BE2C (cell line): ENCODE data around the gene FGD3.

Experiments used
- DNase-seq: peaks from one replicate; pipeline ENCODE4 v3.0.0-alpha.2; 2020
- H3K27me3 ChIP-seq: fragments of 250-450 bp; sonication (Bioruptor Pico); 2 replicates; pipeline ENCODE4 v1.5.1; 2020; ENCODE audit warnings: mild to moderate bottlenecking
- H3K36me3 ChIP-seq: fragments of 250-450 bp; sonication (Bioruptor Pico); 2 replicates; pipeline ENCODE4 v1.5.1; 2020; ENCODE audit warnings: mild to moderate bottlenecking
- H3K4me1 ChIP-seq: fragments of 250-450 bp; sonication (Bioruptor Pico); 2 replicates; pipeline ENCODE4 v1.5.1; 2020
- H3K4me3 ChIP-seq: 2 replicates; pipeline ENCODE4 v1.5.1; 2011; ENCODE audit warnings: low read depth, low read length
- H3K9me3 ChIP-seq: fragments of 250-450 bp; sonication (Bioruptor Pico); 2 replicates; pipeline ENCODE4 v1.5.1; 2020
- CTCF ChIP-seq: IDR thresholded peaks from 2 replicates; pipeline ENCODE4 v1.5.1; 2012; ENCODE audit warnings: mild to moderate bottlenecking, low read depth, low read length

The FGD3 gene

GRCh38 chr9:92973700-92974099, 26.4 kb downstream of the FGD3 start:
- no peaks in the 10 kb centered on the region for H3K9me3 ChIP-seq
- no peaks in the 10 kb centered on the region for H3K4me1 ChIP-seq
- TF ChIP-seq CTCF: no peak
- no peaks in the 10 kb centered on the region for H3K36me3 ChIP-seq
- no peaks in the 10 kb centered on the region for H3K27me3 ChIP-seq
- no peak for DNase-seq
- H3K4me3 ChIP-seq: no peak overlapping the region

GRCh38 chr9:92974161-92974661, 26.9 kb downstream of the FGD3 start:
- TF ChIP-seq CTCF: no peak
- Histone ChIP-seq H3K9me3 (no peaks in the 10 kb centered on the region), H3K4me1 (no peaks in the 10 kb centered on the region), H3K36me3 (no peaks in the 10 kb centered on the region), H3K27me3 (no peaks in the 10 kb centered on the region), H3K4me3 (no peak overlapping the region)
- DNase-seq: no peak

- DNase-seq: no peak
- Histone ChIP-seq H3K4me1 (no peaks in the 10 kb centered on the region), H3K4me3 (no peak overlapping the region), H3K36me3 (no peaks in the 10 kb centered on the region), H3K27me3 (no peaks in the 10 kb centered on the region), H3K9me3 (no peaks in the 10 kb centered on the region)
- TF ChIP-seq CTCF: no peak
These were observed 27.7 kb downstream of the FGD3 start for GRCh38 chr9:92974761-92975755.

GRCh38 chr9:92976431-92976830, 29.1 kb downstream of the FGD3 start:
- no peaks in the 10 kb centered on the region for H3K27me3 ChIP-seq
- H3K9me3 ChIP-seq: no peaks in the 10 kb centered on the region
- no peaks in the 10 kb centered on the region for H3K4me1 ChIP-seq
- no peaks in the 10 kb centered on the region for H3K36me3 ChIP-seq
- H3K4me3 ChIP-seq: no peak overlapping the region
- DNase-seq: no peak
- no peak for TF ChIP-seq CTCF

- Histone ChIP-seq H3K27me3 (no peaks in the 10 kb centered on the region), H3K9me3 (no peaks in the 10 kb centered on the region), H3K36me3 (no peaks in the 10 kb centered on the region), H3K4me1 (no peaks in the 10 kb centered on the region), H3K4me3 (no peak overlapping the region)
- DNase-seq: no peak
- no peak for TF ChIP-seq CTCF
These were observed 30.0 kb downstream of the FGD3 start for GRCh38 chr9:92977279-92977678.

- no peaks in the 10 kb centered on the region for H3K27me3 ChIP-seq
- no peaks in the 10 kb centered on the region; the same call in 1 of the 2 replicates for H3K9me3 ChIP-seq
- H3K4me1 ChIP-seq: no peaks in the 10 kb centered on the region
- H3K36me3 ChIP-seq: no peaks in the 10 kb centered on the region
- DNase-seq: no peak
- no peak overlapping the region for H3K4me3 ChIP-seq
- TF ChIP-seq CTCF: no peak
These were observed 31.1 kb downstream of the FGD3 start for GRCh38 chr9:92978345-92978875.
